Neural crest cell (in vitro differentiated cells): ENCODE data around the gene POT1. TPM values are rescaled to one million over a fixed set of nuclear protein-coding genes. Genes with fewer than 3 reads are reported as not detected.

Source experiments
- DNase-seq: peaks from one replicate; pipeline ENCODE4 v3.0.0; 2021; ENCODE audit warnings: low read depth, mixed read lengths, low spot score
- H3K27ac Mint-ChIP-seq: one replicate; pipeline ENCODE4 v1.8.0; 2021; ENCODE audit warnings: mild to moderate bottlenecking, mixed read lengths; ENCODE audit not compliant: unreplicated experiment
- H3K27me3 Mint-ChIP-seq: 2 replicates; pipeline ENCODE4 v1.8.0; 2021; ENCODE audit warnings: low read depth, mild to moderate bottlenecking, mixed read lengths
- H3K36me3 Mint-ChIP-seq: 2 replicates; pipeline ENCODE4 v1.8.0; 2021; ENCODE audit warnings: low read depth, mild to moderate bottlenecking, mixed read lengths
- H3K4me1 Mint-ChIP-seq: 2 replicates; pipeline ENCODE4 v1.8.0; 2021; ENCODE audit warnings: mixed read lengths
- H3K4me3 Mint-ChIP-seq: one replicate; pipeline ENCODE4 v1.8.0; 2021; ENCODE audit warnings: mild to moderate bottlenecking, mixed read lengths
- H3K9me3 Mint-ChIP-seq: 2 replicates; pipeline ENCODE4 v1.8.0; 2021; ENCODE audit warnings: mixed read lengths
- CTCF ChIP-seq: fragments of 200-600 bp; sonication (generic); conservative IDR thresholded peaks from 2 replicates; pipeline ENCODE4 v1.5.0; 2021; ENCODE audit warnings: antibody characterized with exemption, mild to moderate bottlenecking
- total RNA-seq: library from RNA; stranded (reverse); gene quantifications from 2 replicates; pipeline ENCODE4 v1.2.1, GENCODE V29; 2021

POT1 gene
- total RNA-seq, 1 donor from 2014 or later: 23.6 TPM

GRCh38 chr7:124937076-124937475 lies 7.5 kb upstream of the POT1 start:
- TF ChIP-seq CTCF: no peak
- Mint-ChIP-seq H3K4me3 (no peak overlapping the region), H3K9me3 (no peaks in the 10 kb centered on the region)

GRCh38 chr7:124934841-124935240 lies 5.2 kb upstream of the POT1 start:
- no peak for TF ChIP-seq CTCF
- H3K9me3 Mint-ChIP-seq: no peaks in the 10 kb centered on the region
- no peak for DNase-seq
- no peak overlapping the region for H3K4me3 Mint-ChIP-seq
- H3K27me3 Mint-ChIP-seq: peaks cover 9% of the 10 kb centered on the region
- H3K36me3 Mint-ChIP-seq: no peaks in the 10 kb centered on the region
- H3K4me1 Mint-ChIP-seq: peaks cover 3% of the 10 kb centered on the region
- no peak overlapping the region for H3K27ac Mint-ChIP-seq

More at GRCh38 chr7:124937076-124937475, 7.5 kb upstream of the POT1 start:
- DNase-seq: no peak
- H3K27me3 Mint-ChIP-seq: no peaks in the 10 kb centered on the region
- H3K4me1 Mint-ChIP-seq: no peaks in the 10 kb centered on the region
- H3K36me3 Mint-ChIP-seq: no peaks in the 10 kb centered on the region
- H3K27ac Mint-ChIP-seq: no peak overlapping the region

GRCh38 chr7:124930655-124931597 lies 1.3 kb upstream of the POT1 start:
- no peak overlapping the region for H3K27ac Mint-ChIP-seq
- TF ChIP-seq CTCF: no peak
- peaks cover 34% of the 10 kb centered on the region for H3K4me1 Mint-ChIP-seq
- no peaks in the 10 kb centered on the region for H3K36me3 Mint-ChIP-seq
- no peak for DNase-seq
- H3K27me3 Mint-ChIP-seq: peaks cover 9% of the 10 kb centered on the region
- peak overlapping the region; percentile 75 for H3K4me3 Mint-ChIP-seq
- H3K9me3 Mint-ChIP-seq: no peaks in the 10 kb centered on the region

- no peaks in the 10 kb centered on the region for H3K36me3 Mint-ChIP-seq
- peaks cover 34% of the 10 kb centered on the region for H3K4me1 Mint-ChIP-seq
- H3K4me3 Mint-ChIP-seq: peak overlapping the region; percentile 94
- H3K27ac Mint-ChIP-seq: peak overlapping the region; percentile 81
- DNase-seq: no peak
- H3K27me3 Mint-ChIP-seq: peaks cover 9% of the 10 kb centered on the region
- H3K9me3 Mint-ChIP-seq: no peaks in the 10 kb centered on the region
- TF ChIP-seq CTCF: no peak
Observed at GRCh38 chr7:124930173-124930623, 573 bp upstream of the POT1 start.

- Mint-ChIP-seq H3K27ac (no peak overlapping the region), H3K27me3 (no peaks in the 10 kb centered on the region), H3K4me1 (peaks cover 31% of the 10 kb centered on the region), H3K9me3 (no peaks in the 10 kb centered on the region), H3K4me3 (no peak overlapping the region), H3K36me3 (peaks cover 2% of the 10 kb centered on the region)
- no peak for DNase-seq
- no peak for TF ChIP-seq CTCF
Observed at GRCh38 chr7:124924906-124925305, 4.7 kb downstream of the POT1 start.
